ENCODE results near the gene CRISPLD2. TPM values are rescaled to one million over a fixed set of nuclear protein-coding genes. Genes with fewer than 3 reads are reported as not detected.
A peak's percentile ranks its signal among the peaks of the same experiment; 100 is the strongest.

The CRISPLD2 gene
- total RNA-seq, 4 donors from 2014 or later: 174 to 411 (median 219) TPM

- TF ChIP-seq EP300 (IDR thresholded peaks at IDR 0.05): no peak
- peak in 3 of 4 experiments; percentile 59 to 84 (median 69) for TF ChIP-seq CTCF (IDR thresholded peaks at IDR 0.05)
- TF ChIP-seq POLR2A (IDR thresholded peaks at IDR 0.05): no peak
- no peaks in the 10 kb centered on the region for H3K27me3 ChIP-seq
- peak overlapping the region in 2 of 4 donors; percentile 48 to 80 for H3K27ac ChIP-seq
- no CpG with 5 or more reads among the region's 11 CpGs for WGBS, 2 donors (ENCODE audit: low coverage in 1 of 2)
- no peaks in the 10 kb centered on the region for H3K9me3 ChIP-seq
- H3K4me3 ChIP-seq: no peak overlapping the region
- H3K36me3 ChIP-seq: no peaks in the 10 kb centered on the region
- no peak for ATAC-seq
- H3K4me1 ChIP-seq: peaks cover 0 to 69% (median 36%) of the 10 kb centered on the region in 3 donors
Measured at GRCh38 chr16:84925092-84925772, 105.4 kb downstream of the CRISPLD2 start.

- no peaks in the 10 kb centered on the region for H3K36me3 ChIP-seq
- no peak for ATAC-seq
- H3K27ac ChIP-seq: peak overlapping the region in 1 of 4 donors; percentile 80
- H3K4me3 ChIP-seq: no peak overlapping the region
- H3K9me3 ChIP-seq: no peaks in the 10 kb centered on the region
- H3K27me3 ChIP-seq: no peaks in the 10 kb centered on the region
- TF ChIP-seq CTCF (IDR thresholded peaks at IDR 0.05) (peak in 1 of 4 experiments; percentile 19), POLR2A (IDR thresholded peaks at IDR 0.05) (no peak), EP300 (IDR thresholded peaks at IDR 0.05) (no peak), POLR2AphosphoS5 (IDR thresholded peaks at IDR 0.05) (no peak)
- peaks cover 0 to 69% (median 36%) of the 10 kb centered on the region in 3 donors for H3K4me1 ChIP-seq
- WGBS, 2 donors (ENCODE audit: low coverage in 1 of 2): 61 to 94% methylated on average over 2 to 10 of the region's 19 CpGs
Measured at GRCh38 chr16:84925773-84926372, 106.1 kb downstream of the CRISPLD2 start.

GRCh38 chr16:84926462-84926861 lies 106.7 kb downstream of the CRISPLD2 start:
- H3K4me3 ChIP-seq: no peak overlapping the region
- H3K27me3 ChIP-seq: no peaks in the 10 kb centered on the region
- 43 to 49% methylated on average over 6 to 7 of the region's 7 CpGs for WGBS, 2 donors (ENCODE audit: low coverage in 1 of 2)
- H3K9me3 ChIP-seq: no peaks in the 10 kb centered on the region
- no peak overlapping the region for H3K27ac ChIP-seq
- H3K36me3 ChIP-seq: no peaks in the 10 kb centered on the region
- H3K4me1 ChIP-seq: peaks cover 0 to 65% (median 36%) of the 10 kb centered on the region in 3 donors
- TF ChIP-seq CTCF (IDR thresholded peaks at IDR 0.05) (no peak), EP300 (IDR thresholded peaks at IDR 0.05) (no peak), POLR2A (IDR thresholded peaks at IDR 0.05) (no peak), POLR2AphosphoS5 (IDR thresholded peaks at IDR 0.05) (no peak)
- ATAC-seq: no peak

- no peak for TF ChIP-seq EP300 (IDR thresholded peaks at IDR 0.05)
- TF ChIP-seq CTCF (IDR thresholded peaks at IDR 0.05): no peak
- TF ChIP-seq POLR2A (IDR thresholded peaks at IDR 0.05): no peak
- no peak for TF ChIP-seq POLR2AphosphoS5 (IDR thresholded peaks at IDR 0.05)
- Histone ChIP-seq H3K27ac (peak overlapping the region in 3 of 4 donors; percentile 21 to 69 (median 50)), H3K4me3 (no peak overlapping the region), H3K9me3 (no peaks in the 10 kb centered on the region), H3K4me1 (peaks cover 0 to 61% (median 26%) of the 10 kb centered on the region in 3 donors), H3K27me3 (no peaks in the 10 kb centered on the region), H3K36me3 (no peaks in the 10 kb centered on the region)
- WGBS, 2 donors (ENCODE audit: low coverage in 1 of 2): 51 to 78% methylated on average over 7 to 10 of the region's 34 CpGs
- no peak for ATAC-seq
Measured at GRCh38 chr16:84927621-84928591, 108.1 kb downstream of the CRISPLD2 start.
